ENCODE results near the gene MBTPS1. TPM values are rescaled to one million over a fixed set of nuclear protein-coding genes. Genes with fewer than 3 reads are reported as not detected.
A peak's percentile ranks its signal among the peaks of the same experiment; 100 is the strongest.

Gene MBTPS1
- total RNA-seq, 1 donor from 2014 or later: 80.8 TPM

- no peak for DNase-seq
- intact Hi-C loops (cut with micrococcal nuclease): no loop called here
- no peak for ATAC-seq
Measured at GRCh38 chr16:84045001-84045817, 71.5 kb downstream of the MBTPS1 start.

GRCh38 chr16:84044118-84044488 is 72.6 kb downstream of the MBTPS1 start:
- ATAC-seq: no peak
- intact Hi-C loops (cut with micrococcal nuclease): no loop called here
- no peak for DNase-seq

GRCh38 chr16:84043486-84044117 is 73.1 kb downstream of the MBTPS1 start:
- peak; percentile 26 for DNase-seq
- intact Hi-C loops (cut with micrococcal nuclease): no loop called here
- ATAC-seq: peak; percentile 9

GRCh38 chr16:84042879-84043485 is 73.8 kb downstream of the MBTPS1 start:
- DNase-seq (peak; percentile 32), ATAC-seq (peak; percentile 53)
- intact Hi-C loops (cut with micrococcal nuclease): no loop called here

GRCh38 chr16:84042308-84042878 is 74.3 kb downstream of the MBTPS1 start, which contains the start of gene SLC38A8:
Gene SLC38A8 (minus strand): TSS chr16:84042795. CDS start chr16:84042157, 638 bp downstream.
- no peak for DNase-seq
- ATAC-seq: no peak
- intact Hi-C loops (cut with micrococcal nuclease): no loop called here

- DNase-seq: peak; percentile 5
- ATAC-seq: no peak
- intact Hi-C loops (cut with micrococcal nuclease): no loop called here
Measured at GRCh38 chr16:84041881-84042280, 74.9 kb downstream of the MBTPS1 start.

GRCh38 chr16:84040823-84041820 is 75.6 kb downstream of the MBTPS1 start:
- intact Hi-C loops (cut with micrococcal nuclease): no loop called here
- DNase-seq (peak; percentile 20), ATAC-seq (no peak)

GRCh38 chr16:84040226-84040822 is 76.4 kb downstream of the MBTPS1 start:
- intact Hi-C loops (cut with micrococcal nuclease): no loop called here
- no peak for ATAC-seq
- DNase-seq: peak; percentile 28

GRCh38 chr16:84039696-84040095 is 77.0 kb downstream of the MBTPS1 start:
- no peak for ATAC-seq
- intact Hi-C loops (cut with micrococcal nuclease): no loop called here
- DNase-seq: no peak

- DNase-seq (no peak), ATAC-seq (no peak)
- intact Hi-C loops (cut with micrococcal nuclease): no loop called here
Measured at GRCh38 chr16:84038469-84038868, 78.3 kb downstream of the MBTPS1 start.

GRCh38 chr16:84036982-84037425 is 79.7 kb downstream of the MBTPS1 start:
- intact Hi-C loops (cut with micrococcal nuclease): no loop called here
- ATAC-seq: peak; percentile 72
- DNase-seq: peak; percentile 53

- ATAC-seq (no peak), DNase-seq (no peak)
- intact Hi-C loops (cut with micrococcal nuclease): no loop called here
Measured at GRCh38 chr16:84036131-84036530, 80.6 kb downstream of the MBTPS1 start.

GRCh38 chr16:84034516-84034915 is 82.2 kb downstream of the MBTPS1 start:
- ATAC-seq (no peak), DNase-seq (no peak)
- intact Hi-C loops (cut with micrococcal nuclease): no loop called here

GRCh38 chr16:84033251-84034195 is 83.2 kb downstream of the MBTPS1 start:
- no peak for DNase-seq
- no peak for ATAC-seq
- intact Hi-C loops (cut with micrococcal nuclease): no loop called here

- intact Hi-C loops (cut with micrococcal nuclease): no loop called here
- DNase-seq: peak; percentile 81
- peak; percentile 86 for ATAC-seq
Measured at GRCh38 chr16:84032458-84033178, 84.1 kb downstream of the MBTPS1 start.

GRCh38 chr16:84031556-84031955 is 85.2 kb downstream of the MBTPS1 start:
- ATAC-seq (no peak), DNase-seq (no peak)
- intact Hi-C loops (cut with micrococcal nuclease): no loop called here

All from left ventricle myocardium superior (tissue), 1 donor.